GM19035 (cell line): ENCODE data around the gene SPARCL1.
"Not testable (repeated sequence)": the region's sequence is repeated elsewhere in the genome, so short reads cannot be mapped to it uniquely, and the experiment has no call there.

Experiments used
- ATAC-seq: cut with Tn5 transposase; IDR thresholded peaks from one replicate; pipeline ENCODE4 v1.9.1; 2021; ENCODE audit not compliant: unreplicated experiment

Gene SPARCL1

DNA sequence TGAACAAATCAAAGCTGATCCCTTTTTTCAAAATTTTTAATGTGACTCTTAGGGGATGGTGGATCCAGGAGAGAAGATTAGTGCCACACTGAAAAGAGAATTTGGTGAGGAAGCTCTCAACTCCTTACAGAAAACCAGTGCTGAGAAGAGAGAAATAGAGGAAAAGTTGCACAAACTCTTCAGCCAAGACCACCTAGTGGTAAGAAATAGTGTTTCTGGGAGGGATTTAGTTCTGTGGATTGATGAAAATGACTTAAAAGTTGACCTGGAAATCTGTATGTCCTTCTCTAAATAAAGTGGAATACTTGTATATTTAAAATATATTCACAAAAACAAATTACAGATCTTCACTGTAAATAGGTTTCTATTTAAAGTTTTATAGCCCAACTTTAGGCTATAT is 77.6 kb downstream of the SPARCL1 start:
- ATAC-seq = no peak

GRCh38 chr4:87446375-87446774 is 82.8 kb downstream of the SPARCL1 start:
- not testable (repeated sequence) for ATAC-seq

- ATAC-seq = no peak
Observed at GRCh38 chr4:87445964-87446363, 83.2 kb downstream of the SPARCL1 start.

DNA sequence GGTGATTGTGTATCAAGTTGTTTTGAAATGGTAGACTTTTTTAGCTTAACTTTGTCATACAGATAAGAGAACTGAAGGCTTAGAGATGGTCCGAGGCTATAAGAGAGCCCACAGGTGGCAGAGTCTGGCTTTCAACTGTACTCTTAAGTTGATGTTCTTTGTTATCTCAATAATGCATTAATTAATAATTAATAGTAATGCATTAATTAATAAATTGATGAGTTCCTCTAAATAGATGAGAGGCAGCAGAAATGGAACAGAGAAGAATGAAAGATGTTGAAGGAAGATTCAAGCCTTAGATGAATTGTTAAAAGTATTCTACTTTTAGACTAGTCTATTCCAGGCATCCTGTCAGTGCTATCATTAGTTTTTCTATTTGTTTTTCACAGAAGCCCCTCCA is 84.4 kb downstream of the SPARCL1 start:
- ATAC-seq = no peak

DNA sequence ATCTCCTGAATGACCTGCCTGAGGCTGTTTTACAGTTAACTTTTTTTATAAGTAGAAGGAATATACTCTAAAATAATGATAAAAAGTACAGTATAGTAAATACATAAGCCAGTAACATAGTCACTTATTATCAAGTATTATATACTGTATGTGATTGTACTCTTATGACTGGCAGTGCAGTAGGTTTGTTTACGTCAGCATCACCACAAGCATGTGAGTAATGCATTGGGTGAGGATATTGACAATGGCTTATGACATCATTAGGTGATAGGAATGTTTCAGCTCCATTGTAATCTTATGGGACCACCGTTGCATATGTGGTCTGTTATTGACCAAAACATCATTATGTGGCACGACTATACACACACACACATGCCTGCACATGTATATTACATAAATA is 86.3 kb downstream of the SPARCL1 start:
- ATAC-seq = no peak

DNA sequence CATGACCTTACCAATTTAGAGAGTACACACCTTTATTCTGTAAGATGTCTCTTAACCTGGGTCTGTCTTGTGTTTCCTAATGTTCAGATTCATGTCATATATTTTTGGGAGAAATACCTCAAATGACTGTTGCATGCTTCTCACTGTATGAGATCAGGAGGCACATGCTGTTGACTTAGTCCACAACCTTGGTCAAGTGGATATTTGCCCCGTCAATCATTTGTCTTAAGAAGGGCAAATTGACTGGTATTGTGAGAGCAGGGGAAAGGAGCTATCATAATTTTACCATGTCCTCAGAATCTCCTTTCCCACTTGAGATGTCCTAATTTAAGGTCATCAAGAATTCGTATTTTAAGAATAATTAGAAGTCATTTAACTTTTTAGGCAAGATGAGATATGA is 95.8 kb downstream of the SPARCL1 start:
- ATAC-seq = no peak

- ATAC-seq = no peak
Observed at GRCh38 chr4:87430038-87430437, 99.1 kb downstream of the SPARCL1 start.

DNA sequence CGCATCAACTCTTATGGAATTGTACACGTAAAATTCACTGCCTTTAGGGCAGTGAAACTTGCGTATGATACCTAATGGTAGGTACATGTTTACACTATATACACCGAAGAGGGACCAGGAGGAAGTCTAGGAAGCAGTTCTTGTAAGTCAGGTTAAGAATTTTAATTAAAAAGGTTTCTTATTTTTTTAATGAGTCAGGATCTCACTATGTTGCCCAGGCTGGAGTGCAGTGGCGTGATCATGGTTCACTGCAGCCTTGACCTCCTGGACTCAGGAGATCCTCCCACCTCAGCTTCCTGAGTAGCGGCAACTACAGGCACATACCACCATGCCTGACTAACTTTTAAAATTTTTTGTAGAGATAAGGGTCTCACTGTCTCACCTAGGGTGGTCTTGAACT is 100.2 kb downstream of the SPARCL1 start:
- no peak for ATAC-seq

GRCh38 chr4:87427518-87427868 is 101.7 kb downstream of the SPARCL1 start:
- no peak for ATAC-seq

DNA sequence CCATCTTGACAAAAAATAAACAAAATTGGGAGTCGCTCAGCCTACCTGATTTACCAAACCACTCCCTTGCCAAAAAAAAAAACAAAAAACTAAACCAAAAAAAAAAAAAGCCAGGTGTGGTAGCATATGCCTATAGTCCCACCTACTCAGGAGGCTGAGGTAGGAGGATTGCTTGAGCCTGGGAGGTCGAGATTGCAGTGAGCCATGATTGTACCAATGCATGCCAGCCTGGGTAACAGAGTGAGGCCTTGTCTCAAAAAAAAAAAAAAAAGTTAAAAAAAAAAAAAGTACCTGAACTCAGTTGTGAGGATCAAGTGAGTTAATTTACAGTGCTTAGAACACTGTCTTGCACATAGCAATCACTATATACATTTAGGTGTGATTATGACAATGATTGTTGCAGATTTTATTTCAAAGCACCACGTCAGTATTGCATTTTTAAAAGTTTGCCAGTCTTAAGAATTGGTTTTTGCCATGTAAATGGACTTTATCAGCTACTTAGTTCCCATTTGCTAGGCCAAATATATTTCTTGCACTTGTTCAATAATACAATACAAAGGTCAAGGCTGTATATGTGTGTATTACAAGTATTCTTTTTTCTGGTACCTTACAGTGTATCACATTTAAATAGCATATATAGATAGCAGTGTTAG is 102.2 kb downstream of the SPARCL1 start:
- ATAC-seq = no peak

GRCh38 chr4:87425711-87426110 is 103.5 kb downstream of the SPARCL1 start:
- no peak for ATAC-seq

DNA sequence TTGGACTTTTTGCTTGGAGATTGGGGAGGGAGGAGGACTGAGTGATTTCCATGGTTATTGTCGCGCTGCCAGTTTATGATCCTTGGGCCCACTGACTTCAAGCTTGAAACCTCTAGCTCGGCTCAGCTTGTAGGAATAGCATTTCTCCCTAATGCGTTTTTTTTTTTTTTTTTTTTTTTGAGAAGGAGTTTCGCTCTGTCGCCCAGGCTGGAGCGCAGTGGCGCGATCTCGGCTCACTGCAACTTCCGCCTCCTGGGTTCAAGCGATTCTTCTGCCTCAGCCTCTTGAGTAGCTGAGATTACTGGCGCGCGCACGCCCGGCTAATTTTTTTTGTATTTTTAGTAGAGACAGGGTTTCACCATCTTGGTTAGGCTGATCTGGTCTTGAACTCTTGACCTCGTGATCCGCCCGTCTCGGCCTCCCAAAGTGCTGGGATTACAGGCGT is 105.1 kb downstream of the SPARCL1 start:
- not testable (repeated sequence) for ATAC-seq
